B cell (primary cell): Measurements from ENCODE around the gene HAUS7. TPM values are rescaled to one million over a fixed set of nuclear protein-coding genes. Genes with fewer than 3 reads are reported as not detected.

Experiments
- ATAC-seq: fragments of 200-7000 bp; cut with Tn5 transposase; one replicate; pipeline ENCODE4 v1.10.0; 2021; ENCODE audit warnings: low read depth, mild to moderate bottlenecking, moderate number of reproducible peaks, moderate library complexity
- CTCF ChIA-PET: fragments of 350-600 bp; sonication (Branson Sonifier 250); formaldehyde crosslinking; loops from one replicate; lab custom pipeline; 2021; ENCODE audit warnings: antibody characterized with exemption, inconsistent platforms; lab: Charles Lee
- POLR2A ChIA-PET: fragments of 350-600 bp; sonication (Branson Sonifier 250); formaldehyde crosslinking; loops from one replicate; lab custom pipeline; 2021; ENCODE audit warnings: antibody characterized with exemption; lab: Charles Lee
- DNase-seq: peaks from one replicate; pipeline ENCODE4 v3.0.0; 2013
- H2AFZ ChIP-seq: 2 replicates; pipeline ENCODE4 v1.6.1; 2012; ENCODE audit warnings: mild to moderate bottlenecking, low read depth, low read length; ENCODE audit not compliant: insufficient read depth, poor library complexity, severe bottlenecking
- H3K27ac ChIP-seq, 2 donors: 1 replicate in 1 of 2; 2 replicates in 1 of 2; pipeline ENCODE4 v1.5.1; 2012 to 2013; ENCODE audit warnings: low read length in 2 of 2, mild to moderate bottlenecking in 2 of 2, moderate library complexity in 1 of 2
- H3K27me3 ChIP-seq, 4 experiments: fragments of 200-600 bp in 1 of 4; sonication (generic) in 1 of 4; replicated peaks in 1 of 4; 1 replicate in 2 of 4; 2 replicates in 2 of 4; pipeline versions ENCODE4 v1.6.1 to v1.7.0; 2013 to 2016; ENCODE audit warnings: low read length in 3 of 4, mild to moderate bottlenecking in 2 of 4, mixed read lengths in 1 of 4, moderate library complexity in 1 of 4; ENCODE audit not compliant: insufficient read depth in 4 of 4, control insufficient read depth in 3 of 4; ENCODE audit errors: control extremely low read depth in 1 of 4
- H3K36me3 ChIP-seq, 2 experiments: replicated peaks in 1 of 2; 1 replicate in 1 of 2; 2 replicates in 1 of 2; pipeline versions ENCODE4 v1.6.1 to v1.7.1; 2013; ENCODE audit warnings: low read length in 1 of 2; ENCODE audit not compliant: insufficient read depth in 2 of 2, control insufficient read depth in 1 of 2; ENCODE audit errors: control extremely low read depth in 1 of 2, extremely low read depth in 1 of 2
- H3K4me1 ChIP-seq, 2 donors: fragments of 200-600 bp in 1 of 2; sonication (generic) in 1 of 2; 1 replicate in 1 of 2; 2 replicates in 1 of 2; pipeline versions ENCODE4 v1.5.1 to v1.6.1; 2013 to 2017; ENCODE audit warnings: low read length in 2 of 2; ENCODE audit not compliant: control insufficient read depth in 2 of 2, insufficient read depth in 2 of 2
- H3K4me2 ChIP-seq: replicated peaks from 2 replicates; pipeline ENCODE3; 2012; ENCODE audit warnings: mild to moderate bottlenecking, low read depth, low read length; ENCODE audit not compliant: poor library complexity, severe bottlenecking
- H3K4me3 ChIP-seq, 5 experiments: fragments of 200-600 bp in 1 of 5; sonication (generic) in 1 of 5; 1 replicate in 3 of 5; 2 replicates in 2 of 5; pipeline versions ENCODE4 v1.5.1 to v1.7.0; 2011 to 2016; ENCODE audit warnings: low read length in 4 of 5, mild to moderate bottlenecking in 4 of 5, low read depth in 2 of 5, control low read depth in 1 of 5, moderate library complexity in 1 of 5; ENCODE audit not compliant: insufficient read depth in 1 of 5; ENCODE audit errors: control extremely low read depth in 1 of 5, extremely low read depth in 1 of 5
- H3K79me2 ChIP-seq: fragments of 200-600 bp; sonication (generic); one replicate; pipeline ENCODE4 v1.6.0; 2016; ENCODE audit warnings: low read length; ENCODE audit not compliant: control insufficient read depth, insufficient read depth
- H3K9ac ChIP-seq: fragments of 200-600 bp; sonication (generic); 2 replicates; pipeline ENCODE4 v1.6.1; 2017; ENCODE audit warnings: mild to moderate bottlenecking, low read length, moderate library complexity
- H3K9me3 ChIP-seq, 3 donors: one replicate each; pipeline versions ENCODE4 v1.6.1 to v1.7.1; 2013; ENCODE audit warnings: low read length in 2 of 3; ENCODE audit not compliant: control insufficient read depth in 2 of 3, insufficient read depth in 1 of 3; ENCODE audit errors: control extremely low read depth in 1 of 3
- H4K20me1 ChIP-seq: 2 replicates; pipeline ENCODE4 v1.6.0; 2012; ENCODE audit warnings: mild to moderate bottlenecking, low read length; ENCODE audit not compliant: insufficient read depth, control insufficient read depth, poor library complexity, severe bottlenecking
- H3K27ac Mint-ChIP-seq: one replicate; pipeline ENCODE4 v1.8.0; 2021; ENCODE audit warnings: mixed read lengths
- H3K27me3 Mint-ChIP-seq: one replicate; pipeline ENCODE4 v1.8.0; 2021; ENCODE audit warnings: mixed read lengths
- H3K4me1 Mint-ChIP-seq: one replicate; pipeline ENCODE4 v1.8.0; 2021; ENCODE audit warnings: mixed read lengths
- H3K4me3 Mint-ChIP-seq: one replicate; pipeline ENCODE4 v1.8.0; 2021; ENCODE audit warnings: mixed read lengths
- H3K9me3 Mint-ChIP-seq: one replicate; pipeline ENCODE4 v1.8.0; 2022; ENCODE audit warnings: mixed read lengths; ENCODE audit not compliant: insufficient read depth
- EZH2 ChIP-seq: IDR thresholded peaks from 2 replicates; pipeline ENCODE4 v1.6.1; 2012; ENCODE audit warnings: borderline replicate concordance, low read depth, mild to moderate bottlenecking, moderate library complexity, low read length; ENCODE audit not compliant: insufficient read depth, poor library complexity, severe bottlenecking
- WGBS: methylation state at CpG from one replicate; pipeline ENCODE4 v1.1.5; 2013; ENCODE audit warnings: missing lambda C conversion rate; ENCODE audit not compliant: insufficient coverage; 5-methylcytosine and 5-hydroxymethylcytosine counted together
- intact Hi-C: fragments of 100-400 bp; cut with micrococcal nuclease; formaldehyde crosslinking; loops from one replicate; pipeline ENCODE4 v1.10.0; 2022
- polyA plus RNA-seq: library from polyadenylated mRNA; depleted of rRNA; stranded (reverse); fragments of >200 nt; gene quantifications from 2 replicates; pipeline ENCODE4 v1.2.3, GENCODE V29; 2012
- total RNA-seq, 2 donors: library from RNA; stranded (reverse); fragments of 120-200 nt in 1 of 2; gene quantifications; 1 replicate in 1 of 2; 2 replicates in 1 of 2; pipeline versions ENCODE4 v1.2.3 to v1.2.4, GENCODE V29; 2013 to 2022
- TF ChIP-seq, protein P1 (sequence below): fragments of 200-600 bp; IDR thresholded peaks from one replicate; pipeline ENCODE4 v1.8.0; 2022; ENCODE audit warnings: antibody characterized with exemption, mild to moderate bottlenecking

Gene HAUS7
- total and polyA plus RNA-seq, 2 donors (not counting 1 experiment from before 2014, with no cell fraction given) = 25.2 to 26.9 TPM

DNA sequence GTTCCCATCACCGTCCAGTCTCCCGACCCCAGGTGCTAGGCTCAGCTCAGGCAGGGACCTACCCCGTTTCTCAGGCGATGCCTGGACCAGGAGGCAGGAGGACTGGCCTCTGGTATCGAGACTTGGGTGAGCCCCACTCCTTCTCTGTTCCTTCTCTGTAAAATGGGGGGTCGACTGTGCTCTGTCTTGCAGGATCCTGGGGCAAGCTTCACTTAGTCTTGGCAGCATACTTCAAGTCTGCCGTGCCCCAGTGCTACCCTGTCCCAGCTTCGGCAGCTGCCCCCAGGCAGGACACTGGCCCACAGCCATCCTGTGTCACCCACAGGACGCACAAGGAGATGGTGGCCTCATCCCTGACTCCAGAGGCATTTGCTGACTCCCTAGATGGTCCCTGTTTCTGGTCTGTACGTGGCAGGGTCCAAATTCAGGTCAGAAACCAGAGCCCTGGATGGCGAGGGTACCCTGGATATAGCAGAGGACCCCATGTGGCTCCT is 7.0 kb upstream of the HAUS7 start:
- ChIA-PET CTCF (no interaction called here), POLR2A (no interaction called here)
- Histone ChIP-seq H3K79me2 (no peaks in the 10 kb centered on the region), H3K4me2 (no peak overlapping the region), H3K9ac (no peak overlapping the region), H3K9me3 (no peaks in the 10 kb centered on the region), H3K36me3 (no peaks in the 10 kb centered on the region), H2AFZ (no peak overlapping the region), H3K4me3 (no peak overlapping the region), H3K27ac (no peak overlapping the region), H3K4me1 (peaks cover 0 to 10% of the 10 kb centered on the region in 2 donors), H4K20me1 (no peaks in the 10 kb centered on the region), H3K27me3 (no peaks in the 10 kb centered on the region)
- no peak overlapping the region for H3K27ac Mint-ChIP-seq
- H3K27me3 Mint-ChIP-seq = no peaks in the 10 kb centered on the region
- no peak for DNase-seq
- TF ChIP-seq, protein P1, sequence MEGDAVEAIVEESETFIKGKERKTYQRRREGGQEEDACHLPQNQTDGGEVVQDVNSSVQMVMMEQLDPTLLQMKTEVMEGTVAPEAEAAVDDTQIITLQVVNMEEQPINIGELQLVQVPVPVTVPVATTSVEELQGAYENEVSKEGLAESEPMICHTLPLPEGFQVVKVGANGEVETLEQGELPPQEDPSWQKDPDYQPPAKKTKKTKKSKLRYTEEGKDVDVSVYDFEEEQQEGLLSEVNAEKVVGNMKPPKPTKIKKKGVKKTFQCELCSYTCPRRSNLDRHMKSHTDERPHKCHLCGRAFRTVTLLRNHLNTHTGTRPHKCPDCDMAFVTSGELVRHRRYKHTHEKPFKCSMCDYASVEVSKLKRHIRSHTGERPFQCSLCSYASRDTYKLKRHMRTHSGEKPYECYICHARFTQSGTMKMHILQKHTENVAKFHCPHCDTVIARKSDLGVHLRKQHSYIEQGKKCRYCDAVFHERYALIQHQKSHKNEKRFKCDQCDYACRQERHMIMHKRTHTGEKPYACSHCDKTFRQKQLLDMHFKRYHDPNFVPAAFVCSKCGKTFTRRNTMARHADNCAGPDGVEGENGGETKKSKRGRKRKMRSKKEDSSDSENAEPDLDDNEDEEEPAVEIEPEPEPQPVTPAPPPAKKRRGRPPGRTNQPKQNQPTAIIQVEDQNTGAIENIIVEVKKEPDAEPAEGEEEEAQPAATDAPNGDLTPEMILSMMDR = no peak
- TF ChIP-seq EZH2 = no peak
- intact Hi-C loops = no loop called here
- no peak for ATAC-seq
- no peaks in the 10 kb centered on the region for H3K9me3 Mint-ChIP-seq
- no peak overlapping the region for H3K4me3 Mint-ChIP-seq
- peaks cover 6% of the 10 kb centered on the region for H3K4me1 Mint-ChIP-seq
- WGBS = 68% methylated on average over 6 of the region's 11 CpGs

GRCh38 chrX:153476666-153477363 is 6.4 kb upstream of the HAUS7 start:
- peaks cover 6% of the 10 kb centered on the region for H3K4me1 Mint-ChIP-seq
- Histone ChIP-seq H3K4me1 (peaks cover 0 to 10% of the 10 kb centered on the region in 2 donors), H3K79me2 (no peaks in the 10 kb centered on the region), H3K4me2 (no peak overlapping the region), H3K9me3 (no peaks in the 10 kb centered on the region), H2AFZ (no peak overlapping the region), H3K27ac (no peak overlapping the region), H3K27me3 (no peaks in the 10 kb centered on the region), H3K4me3 (no peak overlapping the region), H3K9ac (no peak overlapping the region), H3K36me3 (no peaks in the 10 kb centered on the region), H4K20me1 (no peaks in the 10 kb centered on the region)
- WGBS = 85% methylated on average over 4 of the region's 16 CpGs
- ChIA-PET CTCF (no interaction called here), POLR2A (no interaction called here)
- H3K9me3 Mint-ChIP-seq = no peaks in the 10 kb centered on the region
- H3K4me3 Mint-ChIP-seq = no peak overlapping the region
- H3K27me3 Mint-ChIP-seq = no peaks in the 10 kb centered on the region
- no peak for TF ChIP-seq EZH2
- TF ChIP-seq, protein P1 = no peak
- ATAC-seq (no peak), DNase-seq (no peak)
- H3K27ac Mint-ChIP-seq = no peak overlapping the region
- intact Hi-C loops = no loop called here
